Trophoblast cell (in vitro differentiated cells and primary cell): ENCODE data around the gene NAB2.

Experiments used
- DNase-seq, 2 donors: peaks; one replicate each; pipeline ENCODE4 v3.0.0-alpha.2; 2016
- H2AFZ ChIP-seq: 2 replicates; pipeline ENCODE4 v1.6.1; 2013; ENCODE audit warnings: low read length, moderate library complexity, mild to moderate bottlenecking; ENCODE audit not compliant: insufficient read depth, poor library complexity
- H2AK5ac ChIP-seq: 2 replicates; pipeline ENCODE4 v1.6.1; 2013; ENCODE audit warnings: mild to moderate bottlenecking, low read length
- H2BK120ac ChIP-seq: 2 replicates; pipeline ENCODE4 v1.6.1; 2013; ENCODE audit warnings: low read length, mild to moderate bottlenecking, moderate library complexity; ENCODE audit not compliant: insufficient read depth, poor library complexity
- H2BK12ac ChIP-seq: 2 replicates; pipeline ENCODE4 v1.6.1; 2013; ENCODE audit warnings: mild to moderate bottlenecking, low read length, moderate library complexity
- H2BK5ac ChIP-seq: 2 replicates; pipeline ENCODE4 v1.6.1; 2013; ENCODE audit warnings: low read length, low read depth, moderate library complexity, mild to moderate bottlenecking; ENCODE audit not compliant: poor library complexity
- H3K14ac ChIP-seq: 2 replicates; pipeline ENCODE4 v1.6.1; 2013; ENCODE audit warnings: mild to moderate bottlenecking, low read length
- H3K18ac ChIP-seq: 2 replicates; pipeline ENCODE4 v1.6.1; 2013; ENCODE audit warnings: mild to moderate bottlenecking, low read length
- H3K23ac ChIP-seq: 2 replicates; pipeline ENCODE4 v1.6.1; 2013; ENCODE audit warnings: low read length
- H3K27ac ChIP-seq: 2 replicates; pipeline ENCODE4 v1.5.1; 2013; ENCODE audit warnings: low read depth, mild to moderate bottlenecking, inconsistent platforms, low read length, moderate library complexity
- H3K27me3 ChIP-seq: 2 replicates; pipeline ENCODE4 v1.6.1; 2013; ENCODE audit warnings: inconsistent platforms, mild to moderate bottlenecking, low read length, moderate library complexity; ENCODE audit not compliant: insufficient read depth
- H3K36me3 ChIP-seq, 2 experiments: 1 replicate in 1 of 2; 2 replicates in 1 of 2; pipeline ENCODE4 v1.6.1; 2013; ENCODE audit warnings: low read length in 2 of 2, mild to moderate bottlenecking in 2 of 2, moderate library complexity in 1 of 2; ENCODE audit not compliant: insufficient read depth in 2 of 2, control insufficient read depth in 1 of 2
- H3K4ac ChIP-seq: 2 replicates; pipeline ENCODE4 v1.6.1; 2013; ENCODE audit warnings: low read depth, mild to moderate bottlenecking, low read length, moderate library complexity
- H3K4me1 ChIP-seq, 2 experiments: 1 replicate in 1 of 2; 2 replicates in 1 of 2; pipeline ENCODE4 v1.6.1; 2013; ENCODE audit warnings: low read length in 2 of 2, mild to moderate bottlenecking in 2 of 2, moderate library complexity in 1 of 2; ENCODE audit not compliant: insufficient read depth in 2 of 2, control insufficient read depth in 1 of 2
- H3K4me2 ChIP-seq: 2 replicates; pipeline ENCODE4 v1.6.1; 2013; ENCODE audit warnings: inconsistent platforms, mild to moderate bottlenecking, low read length, moderate library complexity
- H3K4me3 ChIP-seq: 2 replicates; pipeline ENCODE4 v1.5.1; 2013; ENCODE audit warnings: mild to moderate bottlenecking, low read depth, low read length, inconsistent platforms
- H3K79me1 ChIP-seq: one replicate; pipeline ENCODE4 v1.6.1; 2013; ENCODE audit warnings: low read length
- H3K79me2 ChIP-seq: 2 replicates; pipeline ENCODE4 v1.6.1; 2013; ENCODE audit warnings: low read length, mild to moderate bottlenecking; ENCODE audit not compliant: control insufficient read depth, insufficient read depth, poor library complexity
- H3K9ac ChIP-seq: 2 replicates; pipeline ENCODE4 v1.6.1; 2013; ENCODE audit warnings: mild to moderate bottlenecking, low read length
- H3K9me3 ChIP-seq: 2 replicates; pipeline ENCODE4 v1.6.1; 2013; ENCODE audit warnings: low read depth, mild to moderate bottlenecking, control low read depth, inconsistent platforms, low read length; ENCODE audit not compliant: insufficient read depth
- H4K12ac ChIP-seq: 2 replicates; pipeline ENCODE4 v1.6.1; 2013; ENCODE audit warnings: low read depth, mild to moderate bottlenecking, low read length, moderate library complexity
- H4K8ac ChIP-seq: 2 replicates; pipeline ENCODE4 v1.6.1; 2013; ENCODE audit warnings: low read depth, mild to moderate bottlenecking, low read length, moderate library complexity
- H4K91ac ChIP-seq: one replicate; pipeline ENCODE4 v1.6.1; 2013; ENCODE audit warnings: low read depth, mild to moderate bottlenecking, low read length, moderate library complexity
- WGBS: extraction: QIAGEN DNeasy Blood & Tissue Kit; methylation state at CpG from one replicate; pipeline ENCODE4 v1.1.7; 2013; ENCODE audit warnings: missing lambda C conversion rate; ENCODE audit not compliant: insufficient read length, insufficient coverage; ENCODE audit errors: extremely low coverage; 5-methylcytosine and 5-hydroxymethylcytosine counted together

NAB2 gene

DNA sequence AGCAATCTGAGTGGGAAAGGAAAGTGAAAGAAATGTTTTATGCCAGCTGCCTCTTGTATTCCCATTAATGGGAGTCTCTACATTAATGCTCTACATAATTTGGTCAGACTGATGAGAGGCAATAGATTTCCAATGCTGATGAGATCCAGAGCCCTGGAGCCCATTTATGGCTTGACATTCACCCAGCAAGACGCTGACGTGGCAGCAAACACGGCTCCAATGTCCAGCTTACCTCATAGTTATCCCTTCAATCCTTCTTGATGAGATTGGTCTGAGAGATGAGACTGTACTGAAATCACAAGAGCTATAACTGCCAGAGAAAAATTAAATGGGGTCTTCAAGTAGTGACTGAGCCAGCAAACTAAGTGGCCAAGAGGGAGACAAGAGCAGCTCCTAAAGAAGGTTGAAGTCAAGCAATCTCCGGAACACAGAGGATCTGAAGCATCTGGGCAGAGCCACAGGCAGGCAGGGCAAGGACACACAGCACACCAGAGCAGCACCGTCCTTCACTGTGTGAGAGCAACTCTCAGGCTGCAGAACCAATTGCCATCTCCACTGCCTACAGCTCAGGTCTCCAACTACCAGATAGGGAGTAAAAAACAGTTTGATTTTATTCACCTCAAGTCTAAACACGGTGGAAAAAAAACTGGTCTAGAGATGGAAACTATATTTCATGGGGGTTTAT lies 31.7 kb upstream of the NAB2 start:
- Histone ChIP-seq H2BK12ac (no peak overlapping the region), H3K27ac (no peak overlapping the region), H3K18ac (no peak overlapping the region), H4K12ac (no peak overlapping the region), H3K9ac (no peak overlapping the region), H3K4me1 (no peaks in the 10 kb centered on the region), H2BK120ac (no peak overlapping the region), H3K14ac (no peak overlapping the region), H3K4me3 (no peak overlapping the region), H2BK5ac (no peak overlapping the region), H2AFZ (no peak overlapping the region), H3K23ac (no peak overlapping the region), H4K91ac (no peak overlapping the region), H3K9me3 (no peaks in the 10 kb centered on the region), H3K79me2 (no peaks in the 10 kb centered on the region), H3K79me1 (no peaks in the 10 kb centered on the region), H4K8ac (no peak overlapping the region), H3K36me3 (peaks cover 10 to 20% of the 10 kb centered on the region in 2 experiments), H2AK5ac (no peak overlapping the region), H3K4me2 (no peak overlapping the region), H3K4ac (no peak overlapping the region), H3K27me3 (no peaks in the 10 kb centered on the region)
- DNase-seq: no peak
- no CpG with 5 or more reads among the region's 6 CpGs for WGBS

DNA sequence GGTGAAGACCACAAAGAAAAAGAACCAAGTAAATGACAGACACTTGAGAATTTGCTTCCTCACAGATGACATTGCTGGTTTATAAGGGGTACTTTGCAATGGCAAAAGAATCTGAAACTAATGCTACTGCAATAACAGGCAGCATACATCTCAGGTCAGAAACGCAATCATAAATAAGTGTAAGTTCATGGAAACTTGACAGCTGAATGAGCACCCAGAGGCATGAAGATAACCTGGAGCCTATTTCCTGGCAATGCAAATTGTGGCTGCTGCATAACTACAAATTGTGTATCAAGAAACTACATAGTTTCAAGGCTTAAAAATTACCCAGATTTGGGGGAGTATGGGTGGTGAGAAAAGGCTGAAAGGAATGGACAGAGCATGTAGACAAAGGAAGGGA lies 30.5 kb upstream of the NAB2 start:
- Histone ChIP-seq H3K4ac (no peak overlapping the region), H2AK5ac (no peak overlapping the region), H4K91ac (no peak overlapping the region), H3K36me3 (peaks cover 10 to 26% of the 10 kb centered on the region in 2 experiments), H3K4me2 (no peak overlapping the region), H3K18ac (no peak overlapping the region), H3K4me3 (no peak overlapping the region), H3K79me2 (no peaks in the 10 kb centered on the region), H2BK12ac (no peak overlapping the region), H3K27ac (no peak overlapping the region), H4K8ac (no peak overlapping the region), H3K23ac (no peak overlapping the region), H2AFZ (no peak overlapping the region), H3K14ac (no peak overlapping the region), H4K12ac (no peak overlapping the region), H3K9ac (no peak overlapping the region), H3K9me3 (no peaks in the 10 kb centered on the region), H2BK5ac (no peak overlapping the region), H2BK120ac (no peak overlapping the region), H3K4me1 (no peaks in the 10 kb centered on the region), H3K27me3 (no peaks in the 10 kb centered on the region), H3K79me1 (no peaks in the 10 kb centered on the region)
- no CpG with 5 or more reads among the region's 1 CpG for WGBS
- DNase-seq: no peak

DNA sequence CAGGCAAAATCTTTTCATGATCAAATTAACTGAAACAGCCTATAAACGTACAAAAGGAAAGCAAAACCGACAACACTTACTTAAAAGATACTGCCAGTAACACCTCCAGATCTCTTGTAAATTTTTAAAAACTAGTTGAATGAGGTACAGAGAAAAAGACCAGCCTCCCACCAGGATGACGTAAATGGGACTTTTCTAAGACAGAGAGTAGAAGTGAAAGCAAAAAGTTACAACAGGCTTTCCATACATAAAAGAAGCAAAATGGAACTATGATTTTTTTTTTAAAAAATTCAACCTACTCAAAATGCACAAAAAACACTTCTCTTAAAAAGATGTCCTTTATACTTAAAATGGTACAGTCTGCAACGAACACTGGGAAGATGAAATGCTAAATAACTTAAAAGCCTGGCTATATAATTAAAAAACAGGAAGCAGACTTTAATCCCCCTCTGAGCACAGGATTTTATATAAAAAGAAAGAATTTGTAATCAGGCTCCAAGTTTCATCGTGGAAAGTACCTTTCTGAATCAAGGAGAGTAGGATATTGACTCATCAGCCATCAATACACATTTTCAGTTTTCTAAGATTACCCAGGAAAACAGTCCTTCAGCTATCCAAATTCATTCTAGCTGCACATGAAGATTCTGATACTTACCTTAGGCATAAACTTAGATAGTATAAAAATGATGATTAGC lies 24.8 kb upstream of the NAB2 start:
- no peak overlapping the region for H2BK12ac ChIP-seq
- no peak overlapping the region for H2AFZ ChIP-seq
- H4K8ac ChIP-seq: no peak overlapping the region
- no peak overlapping the region for H2BK120ac ChIP-seq
- H3K14ac ChIP-seq: no peak overlapping the region
- no peak overlapping the region for H4K91ac ChIP-seq
- no peaks in the 10 kb centered on the region for H3K4me1 ChIP-seq
- no peak overlapping the region for H3K4me3 ChIP-seq
- no peak for DNase-seq
- H2BK5ac ChIP-seq: no peak overlapping the region
- no peaks in the 10 kb centered on the region for H3K9me3 ChIP-seq
- H3K79me1 ChIP-seq: no peaks in the 10 kb centered on the region
- no CpG with 5 or more reads among the region's 5 CpGs for WGBS
- H3K9ac ChIP-seq: no peak overlapping the region
- H3K27ac ChIP-seq: no peak overlapping the region
- no peak overlapping the region for H4K12ac ChIP-seq
- no peak overlapping the region for H3K23ac ChIP-seq
- no peak overlapping the region for H3K4ac ChIP-seq
- H3K79me2 ChIP-seq: no peaks in the 10 kb centered on the region
- no peak overlapping the region for H2AK5ac ChIP-seq
- H3K27me3 ChIP-seq: no peaks in the 10 kb centered on the region
- H3K18ac ChIP-seq: no peak overlapping the region
- peaks cover 13 to 18% of the 10 kb centered on the region in 2 experiments for H3K36me3 ChIP-seq
- no peak overlapping the region for H3K4me2 ChIP-seq

DNA sequence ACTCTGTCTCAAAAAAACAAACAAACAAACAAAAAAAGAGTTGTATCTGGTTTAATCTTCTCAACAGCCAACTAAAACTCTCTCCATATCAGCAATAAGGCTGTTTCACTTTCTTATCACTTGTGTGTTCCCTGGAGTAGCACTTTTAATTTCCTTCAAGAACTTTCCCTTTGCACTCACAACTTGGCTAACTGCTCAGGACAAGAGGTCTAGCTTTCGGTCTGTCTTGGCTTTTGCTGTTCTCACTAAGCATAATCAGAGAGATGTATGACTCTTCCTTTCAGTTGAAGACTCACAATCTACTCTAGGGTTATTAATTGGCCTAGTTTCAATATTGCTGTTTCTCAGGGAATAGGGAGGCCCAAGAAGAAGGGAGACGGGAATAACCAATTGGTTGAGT lies 22.7 kb upstream of the NAB2 start:
- Histone ChIP-seq H2BK12ac (no peak overlapping the region), H3K18ac (no peak overlapping the region), H3K9ac (no peak overlapping the region), H3K79me2 (no peaks in the 10 kb centered on the region), H3K4me1 (no peaks in the 10 kb centered on the region), H3K36me3 (peaks cover 13 to 16% of the 10 kb centered on the region in 2 experiments), H3K9me3 (no peaks in the 10 kb centered on the region), H3K4me2 (no peak overlapping the region), H3K4ac (no peak overlapping the region), H2AK5ac (no peak overlapping the region), H3K23ac (no peak overlapping the region), H3K27ac (no peak overlapping the region), H3K4me3 (no peak overlapping the region), H2BK5ac (no peak overlapping the region), H4K8ac (no peak overlapping the region), H3K14ac (no peak overlapping the region), H4K12ac (no peak overlapping the region), H3K27me3 (no peaks in the 10 kb centered on the region), H3K79me1 (no peaks in the 10 kb centered on the region), H2AFZ (no peak overlapping the region), H2BK120ac (no peak overlapping the region), H4K91ac (no peak overlapping the region)
- no peak for DNase-seq
- no CpG with 5 or more reads among the region's 2 CpGs for whole genome bisulfite sequencing
